ENCODE measurements around the gene ECI2. TPM values are rescaled to one million over a fixed set of nuclear protein-coding genes. Genes with fewer than 3 reads are reported as not detected.

Gene ECI2
- total RNA-seq (2014; rRNA removed; shearing (Covaris generic); ENCODE audit: low replicate concordance) = 11.0 and 12.9 TPM in 2 replicates

DNA sequence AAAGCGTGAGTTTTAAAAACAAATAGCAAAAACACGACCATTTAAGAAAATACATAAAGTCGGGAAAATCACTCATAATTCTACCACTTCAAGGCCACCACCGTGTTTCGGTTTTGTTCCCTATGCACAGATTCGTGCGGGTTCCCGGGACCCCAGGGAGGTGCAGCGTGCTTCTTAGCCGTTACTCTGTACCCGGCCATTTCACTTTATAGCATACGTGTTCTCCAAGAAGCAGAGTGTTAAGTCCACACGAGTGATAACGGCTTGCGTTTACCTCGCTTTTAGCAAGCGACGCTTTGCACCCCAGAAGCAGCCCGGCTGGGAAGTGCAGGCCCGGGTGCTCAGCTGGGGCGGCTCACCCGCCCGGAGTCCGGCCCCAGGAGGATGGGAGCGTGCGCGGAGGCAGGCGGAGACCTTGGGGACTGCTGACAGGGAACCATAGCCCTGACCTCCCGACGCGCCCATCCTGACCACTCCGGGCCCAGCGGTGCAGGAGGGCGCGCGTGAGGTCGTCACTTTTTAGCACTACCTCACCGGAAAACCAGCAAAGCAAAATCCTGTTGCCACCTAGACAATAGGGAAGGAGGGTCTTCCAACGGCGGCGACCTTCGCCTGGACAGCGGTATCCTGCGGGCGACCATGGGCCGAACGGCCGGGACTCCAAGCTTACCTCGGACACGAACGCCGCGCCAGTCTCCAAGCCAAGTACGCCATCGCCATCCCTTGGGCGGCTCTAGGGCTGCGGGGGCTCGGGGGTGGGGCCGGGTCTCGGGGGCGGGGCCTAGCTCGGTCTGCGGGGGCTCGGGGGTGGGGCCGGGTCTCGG, at the start of gene ECI2:
ECI2 (minus strand) TSS at position 735 of the 824 bp plus-strand sequence; CDS start at position 720, 15 bp downstream.
- Histone ChIP-seq H3K27ac (ENCODE audit: low read length) (no peak within 1 kb of the TSS), H3K36me3 (ENCODE audit: insufficient read depth, low read length) (no peaks in the 10 kb centered on the region), H3K4me3 (ENCODE audit: low read length) (peak within 1 kb of the TSS; percentile 87), H3K79me2 (ENCODE audit: low read length) (no peaks in the 10 kb centered on the region), H3K27me3 (ENCODE audit: low read length) (no peaks in the 10 kb centered on the region; the same call in 1 of the 2 replicates), H3K4me2 (ENCODE audit: low read depth, low read length, poor library complexity, severe bottlenecking) (peak within 1 kb of the TSS; percentile 98), H3K9me3 (ENCODE audit: low read length) (no peaks in the 10 kb centered on the region), H3K9ac (ENCODE audit: low read length) (peak within 1 kb of the TSS; percentile 80), H4K20me1 (ENCODE audit: insufficient read depth, low read depth, low read length) (no peaks in the 10 kb centered on the region), H3K4me1 (ENCODE audit: low read length) (peaks cover 24% of the 10 kb centered on the region), H2AFZ (ENCODE audit: low read length) (peak within 1 kb of the TSS; percentile 98), H3K9me2 (replicated peaks; ENCODE audit: insufficient read depth, low read length) (no peaks in the 10 kb centered on the region)
- DNase-seq = peak; percentile 69

GRCh38 chr6:4180652-4181255, 45.4 kb upstream of the ECI2 start:
- Histone ChIP-seq H3K4me3 (ENCODE audit: low read length) (no peak overlapping the region), H3K27ac (ENCODE audit: low read length) (no peak overlapping the region), H2AFZ (ENCODE audit: low read length) (no peak overlapping the region), H3K4me1 (ENCODE audit: low read length) (no peaks in the 10 kb centered on the region), H3K36me3 (ENCODE audit: insufficient read depth, low read length) (no peaks in the 10 kb centered on the region), H3K9me2 (replicated peaks; ENCODE audit: insufficient read depth, low read length) (no peaks in the 10 kb centered on the region), H3K4me2 (ENCODE audit: low read depth, low read length, poor library complexity, severe bottlenecking) (no peak overlapping the region), H3K9me3 (ENCODE audit: low read length) (no peaks in the 10 kb centered on the region), H3K9ac (ENCODE audit: low read length) (no peak overlapping the region), H3K79me2 (ENCODE audit: low read length) (no peaks in the 10 kb centered on the region), H4K20me1 (ENCODE audit: insufficient read depth, low read depth, low read length) (no peaks in the 10 kb centered on the region), H3K27me3 (ENCODE audit: low read length) (no peaks in the 10 kb centered on the region)
- DNase-seq = peak; percentile 83

DNA sequence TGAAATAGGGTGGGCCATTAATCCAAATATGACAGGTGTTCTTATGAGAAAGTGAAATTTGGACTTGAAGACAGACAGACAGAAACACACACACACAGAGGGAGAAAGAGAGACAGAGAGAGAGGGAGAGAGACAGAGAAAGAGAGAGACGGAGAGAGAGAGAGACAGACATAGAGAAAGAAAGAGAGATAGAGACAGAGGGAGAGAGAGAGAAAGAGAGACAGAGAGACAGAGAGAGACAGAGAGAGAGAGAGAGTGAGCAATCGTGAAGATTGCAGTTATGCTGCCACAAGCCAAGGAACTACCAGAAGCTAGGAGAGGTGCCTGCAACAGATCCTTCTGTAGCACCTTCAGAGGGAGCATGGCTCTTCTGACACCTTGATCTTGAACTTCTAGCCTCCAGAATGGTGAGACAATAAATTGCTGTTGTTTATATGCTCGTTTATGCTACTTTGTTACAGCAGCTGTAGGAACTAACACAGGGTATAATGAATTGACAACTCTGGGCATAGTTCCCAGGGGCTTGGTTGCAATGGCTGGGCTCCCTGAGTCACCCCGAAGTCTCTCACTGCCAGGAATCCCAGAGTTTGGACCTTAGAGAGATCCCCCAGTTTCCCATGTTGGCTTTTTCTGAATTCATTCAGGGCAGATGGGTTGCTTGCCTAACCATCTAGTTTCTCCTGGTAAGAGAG, 44.7 kb upstream of the ECI2 start:
- Histone ChIP-seq H2AFZ (ENCODE audit: low read length) (no peak overlapping the region), H3K9ac (ENCODE audit: low read length) (no peak overlapping the region), H3K4me2 (ENCODE audit: low read depth, low read length, poor library complexity, severe bottlenecking) (no peak overlapping the region), H3K27ac (ENCODE audit: low read length) (no peak overlapping the region), H4K20me1 (ENCODE audit: insufficient read depth, low read depth, low read length) (no peaks in the 10 kb centered on the region), H3K4me3 (ENCODE audit: low read length) (no peak overlapping the region), H3K9me3 (ENCODE audit: low read length) (no peaks in the 10 kb centered on the region), H3K36me3 (ENCODE audit: insufficient read depth, low read length) (no peaks in the 10 kb centered on the region), H3K4me1 (ENCODE audit: low read length) (no peaks in the 10 kb centered on the region), H3K9me2 (replicated peaks; ENCODE audit: insufficient read depth, low read length) (no peaks in the 10 kb centered on the region), H3K79me2 (ENCODE audit: low read length) (no peaks in the 10 kb centered on the region), H3K27me3 (ENCODE audit: low read length) (no peaks in the 10 kb centered on the region)
- no peak for DNase-seq

GRCh38 chr6:4178737-4179333, 43.5 kb upstream of the ECI2 start:
- Histone ChIP-seq H3K4me2 (ENCODE audit: low read depth, low read length, poor library complexity, severe bottlenecking) (no peak overlapping the region), H3K27ac (ENCODE audit: low read length) (no peak overlapping the region), H3K27me3 (ENCODE audit: low read length) (no peaks in the 10 kb centered on the region), H4K20me1 (ENCODE audit: insufficient read depth, low read depth, low read length) (no peaks in the 10 kb centered on the region), H3K79me2 (ENCODE audit: low read length) (no peaks in the 10 kb centered on the region), H3K9me3 (ENCODE audit: low read length) (no peaks in the 10 kb centered on the region), H3K9me2 (replicated peaks; ENCODE audit: insufficient read depth, low read length) (no peaks in the 10 kb centered on the region), H3K4me3 (ENCODE audit: low read length) (no peak overlapping the region), H2AFZ (ENCODE audit: low read length) (no peak overlapping the region), H3K9ac (ENCODE audit: low read length) (no peak overlapping the region), H3K4me1 (ENCODE audit: low read length) (no peaks in the 10 kb centered on the region), H3K36me3 (ENCODE audit: insufficient read depth, low read length) (no peaks in the 10 kb centered on the region)
- peak; percentile 45 for DNase-seq

GRCh38 chr6:4176907-4177306, 41.5 kb upstream of the ECI2 start:
- no peaks in the 10 kb centered on the region for H3K27me3 ChIP-seq (ENCODE audit: low read length)
- no peak overlapping the region for H3K27ac ChIP-seq (ENCODE audit: low read length)
- DNase-seq = no peak
- no peak overlapping the region for H2AFZ ChIP-seq (ENCODE audit: low read length)
- H3K79me2 ChIP-seq (ENCODE audit: low read length) = no peaks in the 10 kb centered on the region
- H3K4me3 ChIP-seq (ENCODE audit: low read length) = no peak overlapping the region
- H3K36me3 ChIP-seq (ENCODE audit: insufficient read depth, low read length) = no peaks in the 10 kb centered on the region
- H3K4me1 ChIP-seq (ENCODE audit: low read length) = no peaks in the 10 kb centered on the region
- no peaks in the 10 kb centered on the region for H3K9me3 ChIP-seq (ENCODE audit: low read length)
- no peaks in the 10 kb centered on the region for H3K9me2 ChIP-seq (replicated peaks; ENCODE audit: insufficient read depth, low read length)
- no peaks in the 10 kb centered on the region for H4K20me1 ChIP-seq (ENCODE audit: insufficient read depth, low read depth, low read length)
- no peak overlapping the region for H3K9ac ChIP-seq (ENCODE audit: low read length)
- H3K4me2 ChIP-seq (ENCODE audit: low read depth, low read length, poor library complexity, severe bottlenecking) = no peak overlapping the region

- no peak overlapping the region for H3K4me3 ChIP-seq (ENCODE audit: low read length)
- no peaks in the 10 kb centered on the region for H3K4me1 ChIP-seq (ENCODE audit: low read length)
- no peaks in the 10 kb centered on the region for H4K20me1 ChIP-seq (ENCODE audit: insufficient read depth, low read depth, low read length)
- H3K9me3 ChIP-seq (ENCODE audit: low read length) = no peaks in the 10 kb centered on the region
- no peak overlapping the region for H3K4me2 ChIP-seq (ENCODE audit: low read depth, low read length, poor library complexity, severe bottlenecking)
- H3K9me2 ChIP-seq (replicated peaks; ENCODE audit: insufficient read depth, low read length) = no peaks in the 10 kb centered on the region
- no peak overlapping the region for H3K9ac ChIP-seq (ENCODE audit: low read length)
- H3K27ac ChIP-seq (ENCODE audit: low read length) = no peak overlapping the region
- no peaks in the 10 kb centered on the region for H3K27me3 ChIP-seq (ENCODE audit: low read length)
- DNase-seq = no peak
- no peaks in the 10 kb centered on the region for H3K79me2 ChIP-seq (ENCODE audit: low read length)
- no peaks in the 10 kb centered on the region for H3K36me3 ChIP-seq (ENCODE audit: insufficient read depth, low read length)
- no peak overlapping the region for H2AFZ ChIP-seq (ENCODE audit: low read length)
Measured at GRCh38 chr6:4174042-4174441, 38.7 kb upstream of the ECI2 start.

DNA sequence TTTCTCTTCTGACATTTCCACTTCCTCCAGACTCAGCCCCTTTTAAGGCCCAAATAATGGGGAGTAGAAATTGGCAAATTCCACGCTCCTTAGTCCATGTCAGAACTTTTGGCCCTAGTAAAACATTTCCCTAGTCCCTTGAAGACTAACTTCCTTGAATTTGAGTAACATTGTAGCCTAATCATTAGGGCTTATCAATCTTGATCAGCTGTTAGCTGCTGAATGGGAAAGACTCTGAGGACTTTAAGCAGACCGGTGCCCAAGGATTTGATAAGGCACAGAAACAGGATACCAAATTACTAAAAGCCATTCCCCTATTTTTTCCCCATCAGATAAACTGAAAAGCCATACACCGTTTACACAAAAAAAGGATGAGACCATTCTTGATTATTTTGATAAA, 37.0 kb upstream of the ECI2 start:
- Histone ChIP-seq H3K27ac (ENCODE audit: low read length) (no peak overlapping the region), H2AFZ (ENCODE audit: low read length) (no peak overlapping the region), H3K27me3 (ENCODE audit: low read length) (no peaks in the 10 kb centered on the region), H3K4me1 (ENCODE audit: low read length) (no peaks in the 10 kb centered on the region), H3K9me2 (replicated peaks; ENCODE audit: insufficient read depth, low read length) (no peaks in the 10 kb centered on the region), H4K20me1 (ENCODE audit: insufficient read depth, low read depth, low read length) (no peaks in the 10 kb centered on the region), H3K9ac (ENCODE audit: low read length) (no peak overlapping the region), H3K9me3 (ENCODE audit: low read length) (no peaks in the 10 kb centered on the region), H3K4me3 (ENCODE audit: low read length) (no peak overlapping the region), H3K36me3 (ENCODE audit: insufficient read depth, low read length) (no peaks in the 10 kb centered on the region), H3K79me2 (ENCODE audit: low read length) (no peaks in the 10 kb centered on the region), H3K4me2 (ENCODE audit: low read depth, low read length, poor library complexity, severe bottlenecking) (no peak overlapping the region)
- DNase-seq = no peak

DNA sequence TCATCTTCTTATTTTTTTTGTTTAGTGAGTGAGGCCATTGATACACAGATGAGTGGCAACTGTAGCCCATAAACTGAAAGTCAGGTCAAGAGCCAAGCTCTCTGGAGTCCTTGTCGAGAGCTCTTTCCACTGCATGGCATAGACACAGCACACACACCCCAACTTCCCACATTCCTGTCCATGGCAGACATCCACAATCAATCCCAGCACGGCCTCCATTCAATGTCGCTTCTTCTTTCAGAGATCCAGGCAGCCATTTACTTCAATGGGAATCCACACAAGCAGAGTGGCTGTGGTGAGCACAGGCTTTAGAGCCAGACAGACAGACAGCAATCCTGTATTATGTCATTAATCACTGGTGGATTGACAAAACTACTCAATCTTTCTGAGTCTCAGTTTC, 34.9 kb upstream of the ECI2 start:
- H3K9me3 ChIP-seq (ENCODE audit: low read length) = no peaks in the 10 kb centered on the region
- H3K4me2 ChIP-seq (ENCODE audit: low read depth, low read length, poor library complexity, severe bottlenecking) = no peak overlapping the region
- no peaks in the 10 kb centered on the region for H4K20me1 ChIP-seq (ENCODE audit: insufficient read depth, low read depth, low read length)
- no peak for DNase-seq
- no peak overlapping the region for H3K4me3 ChIP-seq (ENCODE audit: low read length)
- no peaks in the 10 kb centered on the region for H3K27me3 ChIP-seq (ENCODE audit: low read length)
- no peaks in the 10 kb centered on the region for H3K79me2 ChIP-seq (ENCODE audit: low read length)
- H3K9ac ChIP-seq (ENCODE audit: low read length) = no peak overlapping the region
- H3K4me1 ChIP-seq (ENCODE audit: low read length) = no peaks in the 10 kb centered on the region
- H2AFZ ChIP-seq (ENCODE audit: low read length) = no peak overlapping the region
- H3K36me3 ChIP-seq (ENCODE audit: insufficient read depth, low read length) = no peaks in the 10 kb centered on the region
- H3K9me2 ChIP-seq (replicated peaks; ENCODE audit: insufficient read depth, low read length) = no peaks in the 10 kb centered on the region
- H3K27ac ChIP-seq (ENCODE audit: low read length) = no peak overlapping the region

Data from Karpas-422 (cell line).